Activated T-cell treated with anti-CD3 and anti-CD28 coated beads, Interleukin-2, amount 50 U/mL, for 24 hours (primary cell): ENCODE measurements around the gene PATL2.
"Not testable (repeated sequence)": the region's sequence is repeated elsewhere in the genome, so short reads cannot be mapped to it uniquely, and the experiment has no call there.

Source experiments
- DNase-seq: peaks from one replicate; pipeline ENCODE4 v3.0.0-alpha.2; 2020
- H3K27ac Mint-ChIP-seq: 2 replicates; pipeline ENCODE4 v1.8.0; 2020; ENCODE audit warnings: mild to moderate bottlenecking, mixed read lengths
- H3K27me3 Mint-ChIP-seq: 2 replicates; pipeline ENCODE4 v1.8.0; 2020; ENCODE audit warnings: mixed read lengths
- H3K36me3 Mint-ChIP-seq: 2 replicates; pipeline ENCODE4 v1.8.0; 2020; ENCODE audit warnings: low read depth, mixed read lengths
- H3K4me1 Mint-ChIP-seq: 2 replicates; pipeline ENCODE4 v1.8.0; 2020; ENCODE audit warnings: low read depth, mixed read lengths
- H3K4me3 Mint-ChIP-seq: 2 replicates; pipeline ENCODE4 v1.8.0; 2020; ENCODE audit warnings: mild to moderate bottlenecking, moderate library complexity, mixed read lengths
- H3K9me3 Mint-ChIP-seq: 2 replicates; pipeline ENCODE4 v1.8.0; 2020; ENCODE audit warnings: mixed read lengths

Gene PATL2

DNA sequence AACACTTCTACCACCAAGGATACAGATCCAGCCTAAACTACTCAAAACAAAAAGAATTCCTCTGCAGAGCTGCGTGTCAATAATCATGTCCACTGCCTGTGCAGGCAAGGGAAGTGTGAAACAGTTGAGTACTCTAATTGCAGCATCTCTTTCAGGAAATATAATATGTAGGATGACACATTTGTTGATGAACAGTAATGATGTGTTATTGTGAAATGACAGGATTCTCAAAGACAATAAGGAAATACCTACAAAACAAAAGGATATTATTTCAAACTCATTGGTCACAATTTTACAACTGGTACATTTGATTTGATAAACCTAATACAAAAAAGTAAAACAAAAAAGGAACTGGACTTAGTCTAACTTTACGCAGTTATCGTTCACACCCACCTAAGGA is 52.1 kb downstream of the PATL2 start:
- no peaks in the 10 kb centered on the region for H3K9me3 Mint-ChIP-seq
- no peak for DNase-seq
- H3K4me3 Mint-ChIP-seq, result no peak overlapping the region
- H3K27ac Mint-ChIP-seq, result peak overlapping the region; percentile 62
- H3K36me3 Mint-ChIP-seq, result peaks cover 65% of the 10 kb centered on the region
- H3K4me1 Mint-ChIP-seq, result peaks cover 44% of the 10 kb centered on the region
- H3K27me3 Mint-ChIP-seq, result no peaks in the 10 kb centered on the region

GRCh38 chr15:44657378-44657777 is 53.7 kb downstream of the PATL2 start:
- DNase-seq, result no peak
- H3K4me3 Mint-ChIP-seq, result no peak overlapping the region
- no peaks in the 10 kb centered on the region for H3K9me3 Mint-ChIP-seq
- no peak overlapping the region for H3K27ac Mint-ChIP-seq
- H3K27me3 Mint-ChIP-seq, result no peaks in the 10 kb centered on the region
- peaks cover 72% of the 10 kb centered on the region for H3K36me3 Mint-ChIP-seq
- peaks cover 47% of the 10 kb centered on the region for H3K4me1 Mint-ChIP-seq

DNA sequence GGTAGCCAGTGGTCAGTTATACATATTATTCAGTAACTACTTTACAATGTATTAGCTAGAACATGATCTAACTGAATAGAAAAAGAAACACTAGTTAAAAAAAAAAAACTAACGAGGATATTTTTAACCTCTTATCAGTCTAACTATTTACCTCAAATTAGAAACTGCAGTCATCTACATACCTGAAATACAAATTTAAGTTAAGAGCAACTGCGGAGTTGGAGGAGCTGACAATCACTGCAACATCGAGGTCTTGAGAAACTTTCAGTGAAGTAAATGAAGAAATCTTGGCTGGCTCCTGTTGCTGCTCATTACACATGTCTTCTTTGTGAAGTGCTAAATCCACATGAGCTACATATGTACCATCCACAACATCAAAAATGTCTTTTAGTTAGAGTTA is 54.2 kb downstream of the PATL2 start:
- H3K27me3 Mint-ChIP-seq, result no peaks in the 10 kb centered on the region
- peaks cover 77% of the 10 kb centered on the region for H3K36me3 Mint-ChIP-seq
- no peaks in the 10 kb centered on the region for H3K9me3 Mint-ChIP-seq
- H3K27ac Mint-ChIP-seq, result no peak overlapping the region
- DNase-seq, result no peak
- peaks cover 51% of the 10 kb centered on the region for H3K4me1 Mint-ChIP-seq
- no peak overlapping the region for H3K4me3 Mint-ChIP-seq

DNA sequence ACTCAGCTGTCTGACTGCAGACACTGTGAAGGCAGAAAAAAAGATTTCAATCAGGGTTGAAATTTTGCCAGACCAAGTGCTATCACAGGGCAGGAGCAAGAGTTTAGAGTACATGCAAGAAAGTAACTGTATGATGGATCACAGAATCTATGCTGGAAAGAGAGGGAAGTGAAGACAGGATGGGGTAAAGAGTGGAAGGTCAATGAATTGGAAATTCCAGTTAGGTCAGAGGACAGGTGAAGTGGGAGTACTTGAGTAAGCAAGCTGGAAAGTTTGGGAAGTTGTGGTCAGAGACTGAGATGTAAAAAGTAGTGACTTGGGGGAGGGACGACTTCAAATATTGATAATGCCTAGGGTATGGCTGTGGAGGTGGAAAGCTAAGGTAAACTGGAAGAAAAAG is 54.8 kb downstream of the PATL2 start:
- Mint-ChIP-seq H3K4me3 (no peak overlapping the region), H3K27me3 (no peaks in the 10 kb centered on the region), H3K9me3 (no peaks in the 10 kb centered on the region), H3K4me1 (peaks cover 51% of the 10 kb centered on the region), H3K36me3 (peaks cover 83% of the 10 kb centered on the region), H3K27ac (peak overlapping the region; percentile 42)
- no peak for DNase-seq

DNA sequence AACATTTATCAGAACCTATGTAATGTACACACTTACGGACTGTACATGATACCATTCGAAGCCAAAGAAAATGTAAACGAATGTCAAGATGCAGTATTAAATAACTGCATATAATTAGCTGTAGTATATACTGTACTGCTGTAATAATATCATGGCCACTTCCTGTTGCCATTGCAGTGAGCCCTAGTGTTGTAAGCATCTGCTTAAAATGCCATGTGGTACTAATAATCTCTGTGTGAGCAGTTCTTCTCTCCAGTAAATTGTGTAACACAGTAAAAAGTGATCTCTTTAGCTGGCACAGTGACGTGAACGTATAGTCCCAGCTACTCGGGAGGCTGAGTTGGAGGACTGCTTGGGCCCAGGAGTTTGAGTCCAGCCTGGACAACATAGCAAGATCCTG is 56.3 kb downstream of the PATL2 start:
- H3K9me3 Mint-ChIP-seq, result no peaks in the 10 kb centered on the region
- H3K27me3 Mint-ChIP-seq, result no peaks in the 10 kb centered on the region
- peaks cover 47% of the 10 kb centered on the region for H3K4me1 Mint-ChIP-seq
- no peak for DNase-seq
- no peak overlapping the region for H3K27ac Mint-ChIP-seq
- peaks cover 92% of the 10 kb centered on the region for H3K36me3 Mint-ChIP-seq
- H3K4me3 Mint-ChIP-seq, result no peak overlapping the region

- H3K27ac Mint-ChIP-seq, result no peak overlapping the region
- DNase-seq, result no peak
- no peak overlapping the region for H3K4me3 Mint-ChIP-seq
- peaks cover 66% of the 10 kb centered on the region for H3K4me1 Mint-ChIP-seq
- peaks cover 9% of the 10 kb centered on the region for H3K9me3 Mint-ChIP-seq
- no peaks in the 10 kb centered on the region for H3K27me3 Mint-ChIP-seq
- peaks cover 87% of the 10 kb centered on the region for H3K36me3 Mint-ChIP-seq
These were observed 63.5 kb downstream of the PATL2 start for GRCh38 chr15:44647637-44648036.

DNA sequence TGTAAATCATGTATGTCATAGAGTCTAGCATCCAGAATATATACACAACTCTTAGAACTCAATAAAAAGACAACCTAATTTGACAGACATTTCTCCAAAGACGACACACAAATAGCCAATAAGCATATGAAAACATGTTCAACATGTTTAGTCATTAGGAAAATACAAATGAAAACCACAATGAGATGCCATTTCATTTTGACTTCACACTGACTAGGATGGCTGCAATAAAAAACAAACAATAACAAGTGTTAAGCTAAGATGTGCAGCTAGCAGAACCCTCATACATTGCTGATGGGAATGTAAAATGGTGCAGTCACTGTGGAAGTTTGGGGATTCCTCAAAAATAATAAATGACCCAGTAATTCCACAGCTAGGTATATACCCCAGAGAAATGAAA is 64.1 kb downstream of the PATL2 start:
- Mint-ChIP-seq H3K27ac (no peak overlapping the region), H3K4me1 (peaks cover 64% of the 10 kb centered on the region)

DNA sequence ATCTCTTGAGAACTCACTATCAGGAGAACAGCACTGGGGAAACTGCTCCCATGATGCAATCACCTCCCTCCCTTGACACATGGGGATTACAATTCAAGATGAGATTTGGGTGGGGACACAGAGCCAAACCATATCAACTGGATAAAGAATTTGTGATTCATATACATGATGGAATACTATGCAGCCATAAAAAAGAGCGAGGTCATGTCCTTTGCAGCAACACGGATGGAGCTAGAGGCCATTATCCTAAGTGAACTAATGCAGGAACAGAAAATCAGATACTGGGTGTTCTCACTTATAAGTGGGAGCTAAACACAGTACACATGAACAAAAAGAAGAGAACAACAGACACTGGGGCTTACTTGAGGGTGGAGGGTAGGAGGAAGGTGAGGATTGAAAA is 64.7 kb downstream of the PATL2 start:
- H3K4me1 Mint-ChIP-seq, result peaks cover 63% of the 10 kb centered on the region

More for the DNA sequence above, 64.1 kb downstream of the PATL2 start:
- Mint-ChIP-seq H3K4me3 (no peak overlapping the region), H3K9me3 (peaks cover 9% of the 10 kb centered on the region), H3K36me3 (peaks cover 81% of the 10 kb centered on the region), H3K27me3 (no peaks in the 10 kb centered on the region)
- no peak for DNase-seq

DNA sequence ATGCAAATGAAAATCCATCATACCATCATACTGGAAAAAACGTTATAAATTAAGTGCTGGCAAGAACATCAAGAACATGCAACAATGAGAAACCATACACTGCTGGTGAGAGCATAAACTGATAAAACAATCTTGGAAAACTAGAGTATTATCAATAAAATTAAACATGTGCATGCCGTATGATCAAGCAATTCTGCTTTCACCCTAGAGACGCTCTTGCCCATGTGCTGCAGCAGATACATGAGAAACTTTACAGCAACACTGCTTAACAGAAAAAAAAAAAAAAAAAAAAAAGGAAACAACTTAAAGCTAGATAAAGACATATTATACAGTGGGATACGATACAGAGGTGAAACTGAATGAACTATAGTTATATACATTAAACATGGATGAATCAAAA is 69.5 kb downstream of the PATL2 start:
- DNase-seq, result no peak
- H3K36me3 Mint-ChIP-seq, result peaks cover 72% of the 10 kb centered on the region
- peaks cover 42% of the 10 kb centered on the region for H3K4me1 Mint-ChIP-seq
- no peaks in the 10 kb centered on the region for H3K27me3 Mint-ChIP-seq
- no peak overlapping the region for H3K4me3 Mint-ChIP-seq
- peaks cover 8% of the 10 kb centered on the region for H3K9me3 Mint-ChIP-seq
- no peak overlapping the region for H3K27ac Mint-ChIP-seq

More for the DNA sequence above, 64.7 kb downstream of the PATL2 start:
- Mint-ChIP-seq H3K9me3 (peaks cover 9% of the 10 kb centered on the region), H3K36me3 (peaks cover 81% of the 10 kb centered on the region), H3K27me3 (no peaks in the 10 kb centered on the region), H3K27ac (peak overlapping the region; percentile 45), H3K4me3 (no peak overlapping the region)
- no peak for DNase-seq

GRCh38 chr15:44636976-44637375 is 74.1 kb downstream of the PATL2 start:
- Mint-ChIP-seq H3K4me3 (no peak overlapping the region), H3K4me1 (peaks cover 31% of the 10 kb centered on the region), H3K36me3 (peaks cover 77% of the 10 kb centered on the region), H3K27me3 (no peaks in the 10 kb centered on the region), H3K9me3 (no peaks in the 10 kb centered on the region), H3K27ac (no peak overlapping the region)
- DNase-seq, result no peak

DNA sequence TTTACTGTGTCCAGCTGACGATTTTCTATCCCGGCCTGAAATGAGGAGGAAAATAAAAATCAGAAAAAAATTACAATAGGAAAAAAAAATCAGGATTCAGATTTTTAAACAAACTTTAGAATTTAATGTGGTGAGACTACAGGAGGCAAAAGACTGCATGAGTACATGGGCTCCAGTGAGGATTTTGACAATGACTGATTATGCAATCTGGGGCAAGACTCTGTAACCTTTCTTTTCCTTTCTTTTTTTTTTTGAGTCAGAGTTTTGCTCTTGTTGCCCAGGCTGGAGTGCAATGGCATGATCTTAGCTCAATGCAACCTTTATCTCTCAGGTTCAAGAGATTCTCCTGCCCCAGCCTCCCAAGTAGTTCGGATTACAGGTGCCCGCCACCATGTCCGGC is 77.5 kb downstream of the PATL2 start:
- H3K36me3 Mint-ChIP-seq, result peaks cover 85% of the 10 kb centered on the region
- H3K27ac Mint-ChIP-seq, result peak overlapping the region; percentile 96
- H3K4me1 Mint-ChIP-seq, result peaks cover 29% of the 10 kb centered on the region
- DNase-seq, result no peak
- H3K27me3 Mint-ChIP-seq, result no peaks in the 10 kb centered on the region
- H3K4me3 Mint-ChIP-seq, result peak overlapping the region; percentile 63
- H3K9me3 Mint-ChIP-seq, result no peaks in the 10 kb centered on the region

DNA sequence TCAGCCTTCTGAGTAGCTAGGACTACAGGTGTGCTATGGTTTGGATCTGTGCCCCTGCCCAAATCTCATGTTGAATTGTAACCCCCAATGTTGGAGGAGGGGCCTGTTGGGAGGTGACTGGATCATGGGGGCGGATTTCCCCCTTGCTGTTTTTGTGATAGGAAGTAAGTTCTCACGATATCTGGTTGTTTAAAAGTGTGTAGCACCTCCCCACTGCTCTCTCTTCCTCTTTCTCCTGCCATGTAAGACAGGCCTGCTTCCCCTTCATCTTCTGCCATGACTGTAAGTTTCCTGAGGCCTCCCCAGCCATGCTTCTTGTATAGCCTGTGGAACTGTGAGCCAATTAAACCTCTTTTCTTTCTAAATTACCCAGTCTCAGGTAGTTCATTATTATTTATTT is 85.8 kb downstream of the PATL2 start:
- not testable (repeated sequence) for H3K4me3 Mint-ChIP-seq, H3K9me3 Mint-ChIP-seq, DNase-seq, H3K27me3 Mint-ChIP-seq
- Mint-ChIP-seq H3K4me1 (peaks cover 17% of the 10 kb centered on the region), H3K27ac (peak overlapping the region; percentile 76), H3K36me3 (peaks cover 92% of the 10 kb centered on the region)

DNA sequence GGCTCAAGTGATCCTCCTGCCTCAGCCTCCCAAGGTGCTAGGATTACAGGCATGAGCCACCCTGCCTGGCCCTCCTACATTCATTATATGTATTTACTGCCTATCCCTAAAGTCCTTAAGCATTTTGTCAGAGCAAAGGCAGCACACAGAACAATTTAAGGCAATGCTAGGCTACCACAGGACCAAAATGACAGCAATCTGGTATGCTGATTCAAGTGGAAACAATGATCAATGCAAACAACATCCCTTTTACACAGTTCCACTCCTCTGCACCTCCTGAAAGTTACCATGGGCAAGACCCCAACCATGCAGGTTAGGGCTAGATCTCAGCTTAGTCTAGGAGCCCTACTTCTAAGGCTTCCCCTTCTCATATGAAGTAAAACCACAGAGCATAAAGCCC is 87.9 kb downstream of the PATL2 start:
- no peaks in the 10 kb centered on the region for H3K27me3 Mint-ChIP-seq
- peaks cover 17% of the 10 kb centered on the region for H3K4me1 Mint-ChIP-seq
- H3K36me3 Mint-ChIP-seq, result peaks cover 91% of the 10 kb centered on the region
- H3K4me3 Mint-ChIP-seq, result no peak overlapping the region
- H3K9me3 Mint-ChIP-seq, result no peaks in the 10 kb centered on the region
- H3K27ac Mint-ChIP-seq, result peak overlapping the region; percentile 84
- no peak for DNase-seq

GRCh38 chr15:44620081-44620480 is 91.0 kb downstream of the PATL2 start:
- no peak for DNase-seq
- Mint-ChIP-seq H3K4me3 (no peak overlapping the region), H3K9me3 (no peaks in the 10 kb centered on the region), H3K27ac (no peak overlapping the region), H3K4me1 (peaks cover 13% of the 10 kb centered on the region), H3K27me3 (no peaks in the 10 kb centered on the region), H3K36me3 (peaks cover 93% of the 10 kb centered on the region)

DNA sequence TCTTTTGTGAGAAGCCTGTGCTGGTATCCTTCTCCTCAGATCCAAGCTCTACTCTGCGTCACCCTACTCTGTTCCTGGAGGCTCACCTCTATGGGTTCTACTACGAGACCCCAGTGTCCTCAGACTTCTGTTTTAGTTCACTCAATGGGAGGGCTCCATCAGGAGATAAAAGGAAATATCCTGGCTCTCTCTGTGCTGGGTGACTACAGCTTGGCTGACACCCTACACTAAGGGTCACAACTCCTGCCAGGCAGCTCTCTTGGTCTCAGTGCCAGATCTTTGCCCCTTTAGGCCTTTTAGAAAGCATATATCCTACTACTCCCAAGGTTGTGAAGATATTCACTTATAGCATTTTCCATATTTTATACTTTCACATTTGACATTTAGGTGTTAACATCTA is 94.1 kb downstream of the PATL2 start:
- H3K9me3 Mint-ChIP-seq, result no peaks in the 10 kb centered on the region
- peaks cover 90% of the 10 kb centered on the region for H3K36me3 Mint-ChIP-seq
- H3K27ac Mint-ChIP-seq, result peak overlapping the region; percentile 0
- no peak overlapping the region for H3K4me3 Mint-ChIP-seq
- no peaks in the 10 kb centered on the region for H3K27me3 Mint-ChIP-seq
- no peaks in the 10 kb centered on the region for H3K4me1 Mint-ChIP-seq
- no peak for DNase-seq
